ENCODE measurements around the gene CYSRT1.
A peak's percentile ranks its signal among the peaks of the same experiment; 100 is the strongest.

The CYSRT1 gene

DNA sequence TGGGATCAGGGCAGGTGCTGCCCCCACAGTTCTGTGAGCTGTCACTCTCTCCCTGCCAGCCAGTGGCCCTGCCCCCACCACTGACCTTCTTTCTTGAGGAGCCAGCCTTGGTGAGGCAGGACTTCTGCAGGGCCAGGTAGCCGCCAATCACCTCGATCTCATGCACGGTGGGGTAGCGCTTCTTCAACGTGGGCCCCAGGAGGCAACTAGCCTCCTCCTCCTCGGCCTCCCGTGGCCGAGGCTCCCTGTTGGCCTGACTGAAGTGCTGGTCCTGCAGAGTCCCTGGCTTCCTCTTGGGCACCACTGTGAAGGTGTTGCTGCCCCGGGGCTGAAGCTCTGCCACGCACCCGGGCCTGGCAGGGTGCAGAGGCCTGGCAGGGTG is 26.1 kb upstream of the CYSRT1 start:
- H2AK5ac ChIP-seq (ENCODE audit: low read length) = no peak overlapping the region
- no peak overlapping the region for H3K4ac ChIP-seq (ENCODE audit: low read depth, low read length)
- WGBS (ENCODE audit: extremely low coverage, insufficient coverage, insufficient read length) = no CpG with 5 or more reads among the region's 11 CpGs

DNA sequence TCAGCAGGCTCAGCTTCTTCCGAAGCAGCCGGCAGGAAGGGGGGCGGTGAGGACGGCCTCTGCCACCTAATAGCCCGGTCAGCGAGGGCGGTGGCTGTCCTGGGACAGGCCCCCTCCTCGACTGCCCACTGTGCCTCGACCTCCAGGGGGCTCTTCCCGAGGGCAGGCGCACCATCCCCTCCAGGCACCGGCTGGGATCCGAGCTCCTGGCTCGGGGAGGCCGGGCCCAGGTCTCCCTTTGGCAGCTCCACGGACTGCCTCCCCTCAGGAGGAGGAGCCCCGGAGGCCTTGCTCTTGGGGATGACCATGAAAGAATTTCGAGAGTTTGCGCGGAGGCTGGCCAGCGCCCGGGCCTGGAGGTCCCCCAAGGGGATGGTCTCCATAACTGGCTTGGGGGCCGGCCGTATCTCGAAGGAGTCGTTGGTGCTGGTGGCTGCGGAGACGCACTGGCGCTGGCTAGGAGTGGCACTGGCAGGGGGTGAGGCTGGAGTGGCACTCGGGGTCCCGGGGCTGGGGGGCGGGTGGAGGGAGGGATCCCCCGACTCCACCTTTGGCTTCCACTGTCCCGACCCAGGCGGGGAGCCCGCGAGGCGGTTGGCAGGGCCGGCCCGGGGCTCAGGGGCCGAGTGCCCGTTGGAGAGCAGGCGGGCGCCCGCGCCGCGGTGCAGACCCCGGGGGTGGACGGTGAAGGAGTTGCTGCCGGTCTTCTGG is 25.4 kb upstream of the CYSRT1 start:
- no peak for DNase-seq
- peak overlapping the region; percentile 29 for H3K18ac ChIP-seq (ENCODE audit: low read length)
- no CpG with 5 or more reads among the region's 51 CpGs for WGBS (ENCODE audit: extremely low coverage, insufficient coverage, insufficient read length)
- H2AK5ac ChIP-seq (ENCODE audit: low read length) = no peak overlapping the region
- no peak overlapping the region for H3K4ac ChIP-seq (ENCODE audit: low read depth, low read length)
- no peak overlapping the region for H4K91ac ChIP-seq (ENCODE audit: low read depth, low read length)
- no peak overlapping the region for H2BK5ac ChIP-seq (ENCODE audit: low read depth, low read length, poor library complexity)
- no peak overlapping the region for H3K23ac ChIP-seq (ENCODE audit: low read length)
- H3K27me3 ChIP-seq (ENCODE audit: insufficient read depth, low read length) = no peaks in the 10 kb centered on the region
- no peak overlapping the region for H2BK12ac ChIP-seq (ENCODE audit: low read length)
- peak overlapping the region; percentile 47 for H3K4me3 ChIP-seq (ENCODE audit: low read depth, low read length)
- H3K14ac ChIP-seq (ENCODE audit: low read length) = no peak overlapping the region
- H3K79me2 ChIP-seq (ENCODE audit: control insufficient read depth, insufficient read depth, low read length, poor library complexity) = peaks cover 3% of the 10 kb centered on the region
- no peak overlapping the region for H4K12ac ChIP-seq (ENCODE audit: low read depth, low read length)
- peaks cover 0 to 2% of the 10 kb centered on the region in 2 experiments for H3K36me3 ChIP-seq (ENCODE audit: control insufficient read depth in 1 of 2, insufficient read depth in 2 of 2, low read length in 2 of 2)
- peaks cover 12 to 33% of the 10 kb centered on the region in 2 experiments for H3K4me1 ChIP-seq (ENCODE audit: control insufficient read depth in 1 of 2, insufficient read depth in 2 of 2, low read length in 2 of 2)
- no peak overlapping the region for H2BK120ac ChIP-seq (ENCODE audit: insufficient read depth, low read length, poor library complexity)
- no peak overlapping the region for H3K27ac ChIP-seq (ENCODE audit: low read depth, low read length)
- no peaks in the 10 kb centered on the region for H3K9me3 ChIP-seq (ENCODE audit: insufficient read depth, low read depth, low read length)
- H3K79me1 ChIP-seq (ENCODE audit: low read length) = peaks cover 3% of the 10 kb centered on the region
- no peak overlapping the region for H4K8ac ChIP-seq (ENCODE audit: low read depth, low read length)
- H2AFZ ChIP-seq (ENCODE audit: insufficient read depth, low read length, poor library complexity) = no peak overlapping the region
- H3K4me2 ChIP-seq (ENCODE audit: low read length) = peak overlapping the region; percentile 71
- H3K9ac ChIP-seq (ENCODE audit: low read length) = no peak overlapping the region

More for the DNA sequence above, 26.1 kb upstream of the CYSRT1 start:
- H3K9ac ChIP-seq (ENCODE audit: low read length) = no peak overlapping the region
- no peak overlapping the region for H2BK120ac ChIP-seq (ENCODE audit: insufficient read depth, low read length, poor library complexity)
- DNase-seq = no peak
- H2AFZ ChIP-seq (ENCODE audit: insufficient read depth, low read length, poor library complexity) = no peak overlapping the region
- H4K12ac ChIP-seq (ENCODE audit: low read depth, low read length) = no peak overlapping the region
- no peak overlapping the region for H3K27ac ChIP-seq (ENCODE audit: low read depth, low read length)
- no peak overlapping the region for H3K18ac ChIP-seq (ENCODE audit: low read length)
- no peak overlapping the region for H4K91ac ChIP-seq (ENCODE audit: low read depth, low read length)
- H3K9me3 ChIP-seq (ENCODE audit: insufficient read depth, low read depth, low read length) = no peaks in the 10 kb centered on the region
- H2BK5ac ChIP-seq (ENCODE audit: low read depth, low read length, poor library complexity) = no peak overlapping the region
- H4K8ac ChIP-seq (ENCODE audit: low read depth, low read length) = no peak overlapping the region
- no peak overlapping the region for H3K4me3 ChIP-seq (ENCODE audit: low read depth, low read length)
- H3K4me1 ChIP-seq (ENCODE audit: control insufficient read depth in 1 of 2, insufficient read depth in 2 of 2, low read length in 2 of 2) = peaks cover 12 to 27% of the 10 kb centered on the region in 2 experiments
- H3K23ac ChIP-seq (ENCODE audit: low read length) = no peak overlapping the region
- H3K4me2 ChIP-seq (ENCODE audit: low read length) = no peak overlapping the region
- H3K36me3 ChIP-seq (ENCODE audit: control insufficient read depth in 1 of 2, insufficient read depth in 2 of 2, low read length in 2 of 2) = peaks cover 0 to 2% of the 10 kb centered on the region in 2 experiments
- no peak overlapping the region for H3K14ac ChIP-seq (ENCODE audit: low read length)
- H3K79me1 ChIP-seq (ENCODE audit: low read length) = peaks cover 3% of the 10 kb centered on the region
- H3K27me3 ChIP-seq (ENCODE audit: insufficient read depth, low read length) = no peaks in the 10 kb centered on the region
- H3K79me2 ChIP-seq (ENCODE audit: control insufficient read depth, insufficient read depth, low read length, poor library complexity) = peaks cover 3% of the 10 kb centered on the region
- no peak overlapping the region for H2BK12ac ChIP-seq (ENCODE audit: low read length)

DNA sequence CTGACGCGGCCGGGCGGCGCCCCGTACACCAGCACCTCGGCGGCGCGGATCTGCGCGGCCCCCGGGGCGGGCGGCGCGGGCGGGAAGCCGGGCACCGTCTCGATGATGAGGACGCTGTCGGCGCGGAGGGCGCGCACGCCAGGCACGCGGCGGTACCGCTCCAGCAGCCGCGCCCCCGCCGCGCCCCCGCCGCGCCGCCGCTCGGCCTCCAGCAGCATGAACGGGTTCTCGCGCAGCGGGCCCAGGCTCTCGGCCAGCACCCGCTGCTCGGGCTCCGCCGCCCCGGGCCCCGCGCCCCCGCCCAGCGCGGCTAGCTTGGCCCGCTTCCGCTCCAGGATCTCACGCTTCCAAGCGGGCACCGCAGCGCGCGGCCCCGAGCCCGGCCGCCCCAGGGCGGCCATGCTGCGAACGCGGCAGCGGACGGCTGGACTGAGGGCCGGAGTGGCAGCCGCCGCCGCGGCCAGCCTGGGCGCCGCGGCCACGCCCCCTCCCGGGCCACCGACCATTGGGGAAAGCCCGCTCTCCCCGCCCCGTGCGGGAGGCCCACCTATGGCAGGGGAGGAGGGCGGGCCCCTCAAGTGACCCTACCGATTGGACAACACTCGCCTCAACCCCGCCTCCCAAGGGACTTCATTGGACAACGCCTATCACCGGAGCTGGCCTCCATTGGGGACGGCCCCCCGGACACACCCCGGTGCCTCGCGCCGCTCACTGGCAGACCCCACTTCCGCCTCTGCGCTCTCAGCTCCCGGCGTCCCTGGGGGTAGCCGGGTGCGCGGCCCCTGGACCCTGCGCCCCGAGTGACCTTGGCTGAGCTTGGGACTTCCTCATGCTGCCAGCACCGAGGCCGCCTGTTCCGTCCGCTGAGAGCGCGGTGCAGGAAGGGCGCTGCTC is 24.4 kb upstream of the CYSRT1 start, which contains the start of gene TPRN:
TPRN (minus strand) TSS at position 431 of the 894 bp plus-strand sequence; CDS start at position 401, 30 bp downstream.
- Histone ChIP-seq H4K91ac (ENCODE audit: low read depth, low read length) (peak within 1 kb of the TSS; percentile 89), H2BK12ac (ENCODE audit: low read length) (no peak within 1 kb of the TSS), H3K36me3 (ENCODE audit: control insufficient read depth in 1 of 2, insufficient read depth in 2 of 2, low read length in 2 of 2) (peaks cover 0 to 2% of the 10 kb centered on the region in 2 experiments), H3K9me3 (ENCODE audit: insufficient read depth, low read depth, low read length) (no peaks in the 10 kb centered on the region), H2BK120ac (ENCODE audit: insufficient read depth, low read length, poor library complexity) (peak within 1 kb of the TSS; percentile 70), H3K27ac (ENCODE audit: low read depth, low read length) (peak within 1 kb of the TSS; percentile 39), H4K12ac (ENCODE audit: low read depth, low read length) (peak within 1 kb of the TSS; percentile 91), H3K79me1 (ENCODE audit: low read length) (peaks cover 3% of the 10 kb centered on the region), H3K4me3 (ENCODE audit: low read depth, low read length) (peak within 1 kb of the TSS; percentile 85), H4K8ac (ENCODE audit: low read depth, low read length) (peak within 1 kb of the TSS; percentile 98), H3K23ac (ENCODE audit: low read length) (no peak within 1 kb of the TSS), H3K9ac (ENCODE audit: low read length) (peak within 1 kb of the TSS; percentile 91), H2AFZ (ENCODE audit: insufficient read depth, low read length, poor library complexity) (peak within 1 kb of the TSS; percentile 89), H3K4ac (ENCODE audit: low read depth, low read length) (peak within 1 kb of the TSS; percentile 85), H3K4me2 (ENCODE audit: low read length) (peak within 1 kb of the TSS; percentile 93), H3K79me2 (ENCODE audit: control insufficient read depth, insufficient read depth, low read length, poor library complexity) (peaks cover 9% of the 10 kb centered on the region), H2AK5ac (ENCODE audit: low read length) (peak within 1 kb of the TSS; percentile 96), H3K14ac (ENCODE audit: low read length) (peak within 1 kb of the TSS; percentile 97), H3K27me3 (ENCODE audit: insufficient read depth, low read length) (no peaks in the 10 kb centered on the region), H2BK5ac (ENCODE audit: low read depth, low read length, poor library complexity) (peak within 1 kb of the TSS; percentile 73), H3K4me1 (ENCODE audit: control insufficient read depth in 1 of 2, insufficient read depth in 2 of 2, low read length in 2 of 2) (peaks cover 17 to 37% of the 10 kb centered on the region in 2 experiments), H3K18ac (ENCODE audit: low read length) (peak within 1 kb of the TSS; percentile 98)
- peak; percentile 98 to 99 for DNase-seq
- WGBS (ENCODE audit: extremely low coverage, insufficient coverage, insufficient read length) = no CpG with 5 or more reads among the region's 118 CpGs

DNA sequence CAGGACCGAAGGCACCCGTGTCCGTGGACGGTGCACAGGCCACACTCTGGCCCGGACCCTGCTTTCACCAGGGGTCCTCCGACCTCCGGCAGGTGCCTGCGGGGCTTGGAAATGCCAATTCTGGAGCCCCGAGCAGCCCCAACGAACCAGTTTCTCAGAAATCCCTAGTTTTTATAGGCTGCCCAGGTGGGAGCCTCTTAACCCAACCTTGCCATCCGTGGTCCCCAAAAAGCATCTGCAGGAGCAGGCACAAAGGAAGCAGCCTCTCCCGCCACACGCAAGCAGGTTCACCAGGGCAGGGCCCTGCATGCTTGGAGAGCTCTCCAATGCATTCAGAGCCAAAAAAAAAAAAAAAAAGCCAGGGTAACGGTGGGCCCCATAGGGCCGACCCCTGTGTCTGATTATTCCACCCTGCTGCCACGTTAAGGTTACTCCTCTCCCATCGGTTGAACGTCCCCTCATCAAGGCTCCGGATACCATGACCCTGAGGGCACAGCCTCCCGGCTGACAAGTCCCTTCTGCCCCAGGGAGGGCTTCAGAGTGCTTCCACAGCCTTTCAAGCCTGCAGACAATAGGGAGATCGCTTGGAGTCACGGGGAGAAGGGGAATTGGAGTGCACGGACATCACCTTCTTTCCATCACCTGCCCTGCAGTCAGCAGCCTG is 23.6 kb upstream of the CYSRT1 start:
- Histone ChIP-seq H4K8ac (ENCODE audit: low read depth, low read length) (peak overlapping the region; percentile 98), H3K36me3 (ENCODE audit: control insufficient read depth in 1 of 2, insufficient read depth in 2 of 2, low read length in 2 of 2) (no peaks in the 10 kb centered on the region), H2BK12ac (ENCODE audit: low read length) (no peak overlapping the region), H3K4me3 (ENCODE audit: low read depth, low read length) (peak overlapping the region; percentile 85), H2AFZ (ENCODE audit: insufficient read depth, low read length, poor library complexity) (peak overlapping the region; percentile 89), H3K4me2 (ENCODE audit: low read length) (peak overlapping the region; percentile 93), H3K79me2 (ENCODE audit: control insufficient read depth, insufficient read depth, low read length, poor library complexity) (peaks cover 17% of the 10 kb centered on the region), H3K27ac (ENCODE audit: low read depth, low read length) (peak overlapping the region; percentile 39), H4K12ac (ENCODE audit: low read depth, low read length) (peak overlapping the region; percentile 91), H2AK5ac (ENCODE audit: low read length) (peak overlapping the region; percentile 96), H3K79me1 (ENCODE audit: low read length) (peaks cover 7% of the 10 kb centered on the region), H3K27me3 (ENCODE audit: insufficient read depth, low read length) (no peaks in the 10 kb centered on the region), H2BK5ac (ENCODE audit: low read depth, low read length, poor library complexity) (peak overlapping the region; percentile 73), H3K4me1 (ENCODE audit: control insufficient read depth in 1 of 2, insufficient read depth in 2 of 2, low read length in 2 of 2) (peaks cover 21 to 43% of the 10 kb centered on the region in 2 experiments), H2BK120ac (ENCODE audit: insufficient read depth, low read length, poor library complexity) (peak overlapping the region; percentile 70), H3K9me3 (ENCODE audit: insufficient read depth, low read depth, low read length) (no peaks in the 10 kb centered on the region), H3K14ac (ENCODE audit: low read length) (peak overlapping the region; percentile 97), H3K23ac (ENCODE audit: low read length) (no peak overlapping the region), H3K4ac (ENCODE audit: low read depth, low read length) (peak overlapping the region; percentile 85), H3K18ac (ENCODE audit: low read length) (peak overlapping the region; percentile 98), H4K91ac (ENCODE audit: low read depth, low read length) (peak overlapping the region; percentile 89), H3K9ac (ENCODE audit: low read length) (peak overlapping the region; percentile 91)
- no peak for DNase-seq
- no CpG with 5 or more reads among the region's 23 CpGs for WGBS (ENCODE audit: extremely low coverage, insufficient coverage, insufficient read length)
